Neural progenitor cell (in vitro differentiated cells): ENCODE data around the gene DLEC1. TPM values are rescaled to one million over a fixed set of nuclear protein-coding genes. Genes with fewer than 3 reads are reported as not detected.

Experiments
- DNase-seq: peaks from one replicate; pipeline ENCODE4 v3.0.0-alpha.2; 2016; ENCODE audit warnings: low spot score
- H2AFZ ChIP-seq: fragments of 200-600 bp; sonication (generic); replicated peaks from 2 replicates; pipeline ENCODE4 v1.6.1; 2016; ENCODE audit warnings: antibody characterized with exemption
- H3F3A ChIP-seq: fragments of 200-600 bp; sonication (generic); 2 replicates; pipeline ENCODE4 v1.6.1; 2016; ENCODE audit warnings: antibody characterized with exemption, low read depth
- H3K27ac ChIP-seq: fragments of 200-600 bp; sonication (generic); 2 replicates; pipeline ENCODE4 v1.5.1; 2016; ENCODE audit warnings: mild to moderate bottlenecking
- H3K27me3 ChIP-seq: fragments of 200-600 bp; sonication (generic); 2 replicates; pipeline ENCODE4 v1.6.1; 2016; ENCODE audit warnings: mild to moderate bottlenecking, moderate library complexity
- H3K36me3 ChIP-seq: fragments of 200-600 bp; sonication (generic); 2 replicates; pipeline ENCODE4 v1.5.1; 2016
- H3K4me1 ChIP-seq: fragments of 200-600 bp; sonication (generic); 2 replicates; pipeline ENCODE4 v1.6.1; 2016; ENCODE audit warnings: mixed run types
- H3K4me2 ChIP-seq: fragments of 200-600 bp; sonication (generic); 2 replicates; pipeline ENCODE4 v1.6.1; 2016
- H3K4me3 ChIP-seq: fragments of 200-600 bp; sonication (generic); 2 replicates; pipeline ENCODE4 v1.5.1; 2016
- H3K79me2 ChIP-seq: fragments of 200-600 bp; sonication (generic); 2 replicates; pipeline ENCODE4 v1.6.1; 2016; ENCODE audit warnings: low read depth
- H3K9ac ChIP-seq: fragments of 200-600 bp; sonication (generic); 2 replicates; pipeline ENCODE4 v1.6.1; 2016
- H3K9me3 ChIP-seq: fragments of 200-600 bp; sonication (generic); 2 replicates; pipeline ENCODE4 v1.5.1; 2016; ENCODE audit warnings: low read depth
- H4K20me1 ChIP-seq: fragments of 200-600 bp; sonication (generic); 2 replicates; pipeline ENCODE4 v1.6.1; 2016; ENCODE audit warnings: low read depth
- H3K27ac Mint-ChIP-seq: 3 replicates; pipeline ENCODE4 v1.8.0; 2021; ENCODE audit warnings: mixed read lengths
- H3K27me3 Mint-ChIP-seq: 2 replicates; pipeline ENCODE4 v1.8.0; 2022; ENCODE audit warnings: low read depth, mild to moderate bottlenecking, inconsistent platforms, moderate library complexity, mixed read lengths; ENCODE audit not compliant: insufficient read depth
- H3K36me3 Mint-ChIP-seq: 3 replicates; pipeline ENCODE4 v1.8.0; 2021; ENCODE audit warnings: mixed read lengths
- H3K4me1 Mint-ChIP-seq: 3 replicates; pipeline ENCODE4 v1.8.0; 2021; ENCODE audit warnings: mixed read lengths
- H3K4me3 Mint-ChIP-seq: 3 replicates; pipeline ENCODE4 v1.8.0; 2021; ENCODE audit warnings: mild to moderate bottlenecking, moderate library complexity, mixed read lengths
- H3K9me3 Mint-ChIP-seq: 3 replicates; pipeline ENCODE4 v1.8.0; 2020; ENCODE audit warnings: mixed read lengths
- CTCF ChIP-seq: fragments of 200-600 bp; sonication (generic); IDR thresholded peaks from 2 replicates; pipeline ENCODE4 v1.5.1; 2017; ENCODE audit warnings: antibody characterized with exemption, mild to moderate bottlenecking
- EZH2 ChIP-seq: fragments of 200-600 bp; sonication (generic); IDR thresholded peaks from 2 replicates; pipeline ENCODE4 v1.6.1; 2017; ENCODE audit warnings: antibody characterized with exemption, mild to moderate bottlenecking, moderate library complexity
- EZH2phosphoT487 ChIP-seq: fragments of 200-600 bp; sonication (generic); IDR thresholded peaks from 2 replicates; pipeline ENCODE4 v1.6.1; 2017; ENCODE audit warnings: antibody characterized with exemption
- total RNA-seq: library from RNA; depleted of rRNA; stranded (reverse); fragments of >200 nt; gene quantifications from 2 replicates; pipeline ENCODE4 v1.2.3, GENCODE V29; 2015; ENCODE audit warnings: low replicate concordance

Gene DLEC1
- total RNA-seq, 1 donor from 2014 or later = 0.60 TPM

- Mint-ChIP-seq H3K4me1 (no peaks in the 10 kb centered on the region), H3K9me3 (peaks cover 7% of the 10 kb centered on the region), H3K4me3 (no peak overlapping the region), H3K27me3 (peaks cover 3% of the 10 kb centered on the region), H3K27ac (no peak overlapping the region), H3K36me3 (no peaks in the 10 kb centered on the region)
- Histone ChIP-seq H3K4me3 (no peak overlapping the region), H3K9me3 (peaks cover 8% of the 10 kb centered on the region), H3K4me2 (no peak overlapping the region), H3K4me1 (no peaks in the 10 kb centered on the region), H3K79me2 (no peaks in the 10 kb centered on the region), H4K20me1 (no peaks in the 10 kb centered on the region), H3K27ac (no peak overlapping the region), H3K27me3 (no peaks in the 10 kb centered on the region), H3F3A (no peaks in the 10 kb centered on the region), H3K36me3 (no peaks in the 10 kb centered on the region), H3K9ac (no peak overlapping the region), H2AFZ (no peak overlapping the region)
- TF ChIP-seq EZH2 (no peak), CTCF (no peak), EZH2phosphoT487 (no peak)
- DNase-seq = no peak
Measured at GRCh38 chr3:38148311-38148882, 109.4 kb downstream of the DLEC1 start.

DNA sequence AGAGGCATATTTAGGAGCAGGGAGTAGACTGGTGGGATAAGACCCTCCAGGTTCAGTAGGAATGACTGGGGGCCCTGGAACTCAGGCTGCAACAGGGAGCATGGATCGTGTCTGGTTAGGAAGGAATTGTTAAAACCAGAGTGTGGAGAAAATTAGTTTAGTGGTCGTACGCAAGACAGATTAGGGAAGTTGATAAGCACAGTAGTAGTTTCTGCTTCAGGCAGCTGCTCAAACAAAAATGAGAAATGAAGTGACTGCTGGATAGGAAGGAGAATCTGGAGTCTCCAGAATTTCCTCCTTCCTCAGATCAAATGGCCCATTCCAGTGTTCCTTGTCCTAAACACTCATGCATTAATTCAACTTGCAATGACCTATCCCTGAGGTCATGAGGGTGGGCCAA lies 110.7 kb downstream of the DLEC1 start:
- Histone ChIP-seq H3K27ac (no peak overlapping the region), H3F3A (no peaks in the 10 kb centered on the region), H3K4me3 (no peak overlapping the region), H3K4me1 (no peaks in the 10 kb centered on the region), H2AFZ (no peak overlapping the region), H3K9me3 (peaks cover 8% of the 10 kb centered on the region), H3K79me2 (no peaks in the 10 kb centered on the region), H3K36me3 (no peaks in the 10 kb centered on the region), H3K27me3 (no peaks in the 10 kb centered on the region), H4K20me1 (no peaks in the 10 kb centered on the region), H3K4me2 (no peak overlapping the region), H3K9ac (no peak overlapping the region)
- no peaks in the 10 kb centered on the region for H3K4me1 Mint-ChIP-seq
- peaks cover 3% of the 10 kb centered on the region for H3K27me3 Mint-ChIP-seq
- H3K4me3 Mint-ChIP-seq = no peak overlapping the region
- no peak for DNase-seq
- TF ChIP-seq EZH2phosphoT487 = no peak
- TF ChIP-seq EZH2 = no peak
- TF ChIP-seq CTCF = no peak
- peaks cover 7% of the 10 kb centered on the region for H3K9me3 Mint-ChIP-seq
- no peaks in the 10 kb centered on the region for H3K36me3 Mint-ChIP-seq
- no peak overlapping the region for H3K27ac Mint-ChIP-seq

DNA sequence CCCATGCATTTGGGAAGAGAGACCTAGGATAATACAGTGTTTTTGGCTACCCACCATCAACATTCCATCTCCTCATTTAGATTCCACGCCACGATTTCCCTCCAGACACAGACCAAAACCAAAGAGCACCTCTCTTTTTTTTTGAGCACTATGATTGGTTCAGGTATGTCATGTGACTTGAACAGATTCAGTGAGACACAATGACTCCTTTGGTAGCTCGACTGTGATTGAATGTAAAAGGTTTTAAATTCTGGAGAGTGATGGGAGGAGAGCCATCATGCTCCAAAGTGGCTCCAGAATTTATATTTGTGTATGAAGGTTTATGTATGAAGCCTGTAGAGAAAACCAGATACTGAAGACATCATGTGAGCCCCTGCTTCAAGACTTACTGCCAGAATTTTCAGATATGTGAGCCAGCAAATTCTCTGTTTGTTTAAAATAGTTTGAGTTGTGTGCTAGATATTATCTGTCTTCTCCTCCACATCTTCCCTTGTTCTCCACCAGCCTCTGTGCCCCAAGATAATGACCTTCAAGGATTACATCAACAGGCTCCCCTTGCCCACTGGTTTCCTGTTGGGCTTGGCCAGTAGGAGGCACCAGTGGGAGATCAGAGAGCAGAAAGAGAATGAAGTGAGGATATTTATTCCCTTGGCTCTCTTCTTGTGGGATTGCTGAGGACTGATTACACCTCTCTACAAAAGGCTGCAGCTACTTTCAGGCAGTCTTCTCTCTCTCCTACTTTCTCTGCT lies 111.9 kb downstream of the DLEC1 start:
- Mint-ChIP-seq H3K9me3 (peaks cover 2% of the 10 kb centered on the region), H3K4me1 (no peaks in the 10 kb centered on the region), H3K27ac (no peak overlapping the region), H3K27me3 (peaks cover 3% of the 10 kb centered on the region), H3K36me3 (no peaks in the 10 kb centered on the region), H3K4me3 (no peak overlapping the region)
- Histone ChIP-seq H3K9me3 (peaks cover 8% of the 10 kb centered on the region), H3K4me3 (no peak overlapping the region), H3K79me2 (no peaks in the 10 kb centered on the region), H3K9ac (no peak overlapping the region), H3K27ac (no peak overlapping the region), H3K27me3 (no peaks in the 10 kb centered on the region), H3K4me1 (no peaks in the 10 kb centered on the region), H3F3A (no peaks in the 10 kb centered on the region), H3K36me3 (no peaks in the 10 kb centered on the region), H4K20me1 (no peaks in the 10 kb centered on the region), H2AFZ (peak overlapping the region; percentile 29), H3K4me2 (no peak overlapping the region)
- DNase-seq = no peak
- peak; percentile 30 for TF ChIP-seq CTCF
- TF ChIP-seq EZH2phosphoT487 = no peak
